ENCODE results near the gene PTGES2. TPM values are rescaled to one million over a fixed set of nuclear protein-coding genes. Genes with fewer than 3 reads are reported as not detected.
"Not testable (repeated sequence)": the region's sequence is repeated elsewhere in the genome, so short reads cannot be mapped to it uniquely, and the experiment has no call there.

PTGES2 gene
- total and polyA plus RNA-seq, 11 donors: 116 to 179 (median 139) TPM

DNA sequence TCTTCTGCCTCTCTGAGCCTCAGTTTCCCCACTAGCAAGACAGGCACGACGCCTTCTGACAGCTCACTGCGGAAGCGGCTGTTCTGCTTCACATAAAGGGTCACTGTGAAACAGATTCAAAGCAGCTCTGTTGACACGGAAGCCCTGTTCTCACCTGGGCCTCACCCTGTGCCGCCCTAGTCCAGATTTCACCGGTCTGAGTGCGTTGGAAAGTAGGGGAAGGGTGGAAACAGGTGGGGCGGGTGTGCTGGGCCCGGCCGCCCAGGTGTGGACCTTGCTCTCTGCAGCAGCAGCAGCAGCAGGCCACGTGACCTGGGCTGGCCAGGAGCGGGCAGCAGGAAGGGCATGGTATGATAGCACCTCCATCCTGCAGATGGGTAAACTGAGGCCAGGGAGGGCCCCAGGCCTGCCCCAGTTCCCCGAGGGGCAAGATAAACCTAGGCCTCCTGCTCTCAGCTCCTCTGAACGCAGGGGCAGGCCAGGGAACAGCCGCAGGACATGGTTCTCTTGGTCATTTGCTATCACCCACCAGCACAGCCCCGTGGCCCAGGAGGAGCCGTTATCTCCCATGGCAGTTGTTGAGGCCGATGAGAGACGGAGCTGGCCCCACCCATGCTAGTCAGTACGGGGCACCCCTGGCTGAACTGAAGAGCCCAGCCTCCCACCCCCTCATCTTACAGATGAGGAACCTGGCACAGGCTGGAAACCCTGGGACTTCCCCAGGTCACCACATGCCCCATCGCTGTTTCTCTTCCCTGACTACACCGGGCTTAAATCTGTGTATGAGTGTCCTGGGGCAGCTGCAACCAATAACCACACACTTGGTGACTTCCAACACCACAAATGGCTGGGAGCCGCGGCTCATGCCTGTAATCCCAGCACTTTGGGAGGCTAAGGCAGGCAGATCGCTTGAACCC is 12.1 kb downstream of the PTGES2 start:
- Histone ChIP-seq H3K27ac (no peak overlapping the region), H3K9me3 (no peaks in the 10 kb centered on the region), H3K27me3 (no peaks in the 10 kb centered on the region), H3K36me3 (peaks cover 0 to 29% (median 16%) of the 10 kb centered on the region in 9 donors), H3K4me1 (peaks cover 0 to 10% (median 6%) of the 10 kb centered on the region in 12 donors), H3K4me3 (no peak overlapping the region)
- peak in 3 of 5 donors; percentile 16 to 33 (median 17) for DNase-seq
- intact Hi-C loops (cut with DNase I): loop anchor here (2.0 to 5.0 kb wide), 5 partner anchors 33 to 173 kb away; no protein-coding TSS in a partner anchor
- WGBS, 4 donors: 89 to 94% (median 92%) methylated on average over 17 to 26 of the region's 26 CpGs
- TF ChIP-seq, protein P1, sequence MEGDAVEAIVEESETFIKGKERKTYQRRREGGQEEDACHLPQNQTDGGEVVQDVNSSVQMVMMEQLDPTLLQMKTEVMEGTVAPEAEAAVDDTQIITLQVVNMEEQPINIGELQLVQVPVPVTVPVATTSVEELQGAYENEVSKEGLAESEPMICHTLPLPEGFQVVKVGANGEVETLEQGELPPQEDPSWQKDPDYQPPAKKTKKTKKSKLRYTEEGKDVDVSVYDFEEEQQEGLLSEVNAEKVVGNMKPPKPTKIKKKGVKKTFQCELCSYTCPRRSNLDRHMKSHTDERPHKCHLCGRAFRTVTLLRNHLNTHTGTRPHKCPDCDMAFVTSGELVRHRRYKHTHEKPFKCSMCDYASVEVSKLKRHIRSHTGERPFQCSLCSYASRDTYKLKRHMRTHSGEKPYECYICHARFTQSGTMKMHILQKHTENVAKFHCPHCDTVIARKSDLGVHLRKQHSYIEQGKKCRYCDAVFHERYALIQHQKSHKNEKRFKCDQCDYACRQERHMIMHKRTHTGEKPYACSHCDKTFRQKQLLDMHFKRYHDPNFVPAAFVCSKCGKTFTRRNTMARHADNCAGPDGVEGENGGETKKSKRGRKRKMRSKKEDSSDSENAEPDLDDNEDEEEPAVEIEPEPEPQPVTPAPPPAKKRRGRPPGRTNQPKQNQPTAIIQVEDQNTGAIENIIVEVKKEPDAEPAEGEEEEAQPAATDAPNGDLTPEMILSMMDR (IDR thresholded peaks at IDR 0.05): no peak
- TF ChIP-seq POLR2A (IDR thresholded peaks at IDR 0.05): no peak
- no peak for ATAC-seq

DNA sequence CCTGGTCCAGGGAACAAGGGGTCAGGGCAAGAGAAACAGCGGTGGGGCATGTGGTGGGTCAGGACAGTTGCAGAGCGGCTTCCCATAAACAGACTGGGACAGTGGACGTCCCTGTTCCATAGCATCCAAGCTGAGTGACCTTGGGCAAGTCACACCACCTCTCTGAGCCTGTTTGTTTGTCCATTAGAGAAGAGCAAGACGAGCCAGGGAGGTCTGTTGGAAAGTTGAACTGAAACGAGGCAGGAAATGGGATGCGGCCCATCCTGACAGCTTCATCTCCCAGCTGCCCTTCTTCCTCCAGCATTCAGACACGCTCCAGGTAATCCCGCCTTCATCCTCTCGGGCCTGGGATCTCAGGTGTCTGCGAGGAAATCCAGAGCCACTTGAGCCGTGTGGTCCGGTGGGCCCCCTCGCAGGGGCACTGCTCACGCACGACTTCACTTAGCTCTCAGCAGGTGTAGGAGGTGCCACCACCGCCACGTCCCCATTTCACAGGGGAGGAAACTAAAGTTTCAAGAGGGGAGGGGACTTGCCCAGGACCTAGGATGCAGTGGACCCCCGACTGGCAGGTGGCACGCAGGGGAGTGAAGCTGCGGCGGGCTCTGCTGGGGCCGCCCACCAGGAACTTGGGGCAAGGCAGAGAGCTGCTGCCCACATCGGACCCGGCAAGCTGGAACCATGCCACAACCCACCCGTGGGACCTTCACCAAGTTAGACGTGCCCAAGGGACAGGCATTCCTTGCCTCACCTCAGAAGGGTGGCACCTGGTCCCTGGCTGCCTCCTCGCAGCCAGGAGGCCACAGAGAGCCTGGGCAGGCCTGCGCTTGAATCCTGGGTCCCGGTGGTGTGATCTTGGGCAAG is 13.0 kb downstream of the PTGES2 start:
- TF ChIP-seq POLR2A (IDR thresholded peaks at IDR 0.05): no peak
- TF ChIP-seq, protein P1 (IDR thresholded peaks at IDR 0.05): no peak
- no peak for ATAC-seq
- Histone ChIP-seq H3K27me3 (no peaks in the 10 kb centered on the region), H3K27ac (no peak overlapping the region), H3K9me3 (no peaks in the 10 kb centered on the region), H3K4me3 (no peak overlapping the region), H3K4me1 (peaks cover 0 to 10% (median 6%) of the 10 kb centered on the region in 12 donors), H3K36me3 (peaks cover 0 to 24% (median 11%) of the 10 kb centered on the region in 9 donors)
- peak in 3 of 5 donors; percentile 21 to 53 (median 26) for DNase-seq
- 83 to 87% (median 85%) methylated on average over 14 to 29 of the region's 29 CpGs for WGBS, 4 donors
- intact Hi-C loops (cut with DNase I): loop anchor here in 6 of 10 donors (5.0 kb wide), 3 partner anchors 32 to 172 kb away; no protein-coding TSS in a partner anchor

DNA sequence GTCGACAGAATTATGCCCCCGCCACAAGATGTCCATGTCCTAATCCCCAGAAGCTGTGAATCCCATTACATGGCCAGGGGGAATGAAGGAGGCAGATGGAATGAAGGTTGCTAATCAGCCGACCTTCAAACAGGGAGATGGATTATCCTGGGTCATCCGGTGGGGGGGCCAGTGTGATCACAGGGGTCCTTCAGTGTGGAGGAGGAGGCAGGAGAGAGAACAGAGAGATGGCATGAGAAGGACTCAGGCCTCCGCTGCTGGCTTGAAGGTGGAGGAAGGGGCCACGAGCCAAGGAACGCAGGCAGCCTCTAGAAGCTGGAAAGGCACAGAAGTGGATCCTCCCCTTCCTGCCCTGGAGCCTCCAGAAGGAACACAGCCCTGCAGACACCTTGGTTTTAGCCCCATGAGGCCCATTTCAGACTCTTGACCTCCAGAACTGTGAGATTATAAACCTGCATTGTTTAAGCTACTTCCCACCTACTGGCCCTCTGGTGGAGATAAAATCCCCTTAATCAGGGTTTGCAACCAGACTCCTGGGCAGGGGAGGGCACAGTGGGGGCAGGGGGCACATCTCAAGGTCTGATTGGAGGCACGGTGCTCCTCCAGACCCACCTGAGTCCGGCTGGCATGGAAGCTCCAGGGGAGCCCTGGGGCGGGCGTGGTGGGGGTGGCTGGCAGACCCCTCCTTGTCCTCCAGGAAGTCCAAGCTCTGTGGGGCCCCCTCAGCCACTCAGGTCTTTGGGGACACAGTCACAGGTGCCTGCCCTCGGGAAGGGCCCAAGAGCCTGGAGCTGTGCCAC is 13.8 kb downstream of the PTGES2 start:
- intact Hi-C loops (cut with DNase I): no loop called here
- H3K36me3 ChIP-seq: peaks cover 0 to 24% (median 16%) of the 10 kb centered on the region in 9 donors
- DNase-seq (peak in 3 of 5 donors; percentile 11 to 24 (median 22)), ATAC-seq (no peak)
- no peak overlapping the region for H3K27ac ChIP-seq
- H3K9me3 ChIP-seq: no peaks in the 10 kb centered on the region
- H3K27me3 ChIP-seq: no peaks in the 10 kb centered on the region
- H3K4me1 ChIP-seq: peaks cover 0 to 17% (median 7%) of the 10 kb centered on the region in 12 donors
- 93 to 100% (median 95%) methylated on average over 12 of the region's 12 CpGs for WGBS, 4 donors
- H3K4me3 ChIP-seq: no peak overlapping the region
- TF ChIP-seq POLR2A (IDR thresholded peaks at IDR 0.05): no peak
- TF ChIP-seq, protein P1 (IDR thresholded peaks at IDR 0.05): no peak

DNA sequence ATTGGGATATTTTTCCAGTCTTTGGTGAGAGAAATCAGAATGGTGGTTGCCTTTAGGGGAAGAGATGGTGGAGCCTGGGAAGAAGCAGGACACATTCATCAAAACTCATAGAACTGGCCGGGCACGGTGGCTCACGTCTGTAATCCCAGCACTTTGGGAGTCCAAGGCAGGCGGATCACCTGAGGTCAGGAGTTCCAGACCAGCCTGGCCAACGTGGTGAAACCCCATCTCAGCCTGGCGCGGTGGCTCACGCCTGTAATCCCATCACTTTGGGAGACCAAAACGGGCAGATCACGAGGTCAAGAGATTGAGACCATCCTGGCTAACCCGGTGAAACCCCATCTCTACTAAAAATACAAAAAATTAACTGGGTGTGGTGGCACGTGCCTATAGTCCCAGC is 15.8 kb downstream of the PTGES2 start:
- H3K27me3 ChIP-seq; H3K4me1 ChIP-seq; H3K4me3 ChIP-seq; H3K27ac ChIP-seq; H3K9me3 ChIP-seq; ATAC-seq; intact Hi-C loops (cut with DNase I): not testable (repeated sequence)
- peaks cover 4 to 43% (median 36%) of the 10 kb centered on the region in 9 donors for H3K36me3 ChIP-seq
- peak in 2 of 5 donors; percentile 5 to 40 for DNase-seq
- WGBS, 4 donors: 85 to 91% (median 86%) methylated on average over 12 of the region's 12 CpGs
